Tibial artery (tissue), 4 donors: ENCODE measurements around the gene NLK.

ENCODE experiments used
- DNase-seq, 2 donors: peaks; one replicate each; pipeline ENCODE4 v3.0.0-alpha.2; 2019
- H3K27ac ChIP-seq, 2 donors: fragments of 200-600 bp; sonication (generic) in 1 of 2; 1 replicate in 1 of 2; 2 replicates in 1 of 2; pipeline ENCODE4 v1.5.1; 2018 to 2019; ENCODE audit warnings: mild to moderate bottlenecking in 1 of 2
- H3K27me3 ChIP-seq, 2 donors: fragments of 200-600 bp; sonication (generic) in 1 of 2; one replicate each; pipeline versions ENCODE4 v1.5.1 to v1.6.0; 2016 to 2019
- H3K36me3 ChIP-seq, 3 donors: fragments of 200-600 bp; sonication (generic) in 2 of 3; one replicate each; pipeline ENCODE4 v1.5.1; 2016 to 2019; ENCODE audit warnings: mild to moderate bottlenecking in 2 of 3
- H3K4me1 ChIP-seq, 4 donors: fragments of 200-600 bp; sonication (generic) in 2 of 4; 1 replicate in 3 of 4; 2 replicates in 1 of 4; pipeline ENCODE4 v1.5.1; 2016 to 2019
- H3K4me3 ChIP-seq, 2 donors: fragments of 200-600 bp; sonication (generic) in 1 of 2; 1 replicate in 1 of 2; 2 replicates in 1 of 2; pipeline ENCODE4 v1.5.1; 2018 to 2019; ENCODE audit warnings: mild to moderate bottlenecking in 2 of 2
- H3K9me3 ChIP-seq, 3 donors: fragments of 200-600 bp; sonication (generic) in 1 of 3; one replicate each; pipeline ENCODE4 v1.5.1; 2016 to 2019
- intact Hi-C: fragments of 100-400 bp; cut with DNase I; formaldehyde crosslinking; loops from one replicate; pipeline ENCODE4 v1.15.0; 2023; ENCODE audit warnings: low total_unique reads
- TF ChIP-seq, protein P1 (sequence below), 2 experiments: fragments of 200-600 bp in 1 of 2; fragments of 450-650 bp in 1 of 2; IDR thresholded peaks; one replicate each; pipeline ENCODE4 v1.5.1; 2017 to 2019; ENCODE audit warnings: antibody characterized with exemption in 2 of 2, mild to moderate bottlenecking in 1 of 2, moderate library complexity in 1 of 2

NLK gene

DNA sequence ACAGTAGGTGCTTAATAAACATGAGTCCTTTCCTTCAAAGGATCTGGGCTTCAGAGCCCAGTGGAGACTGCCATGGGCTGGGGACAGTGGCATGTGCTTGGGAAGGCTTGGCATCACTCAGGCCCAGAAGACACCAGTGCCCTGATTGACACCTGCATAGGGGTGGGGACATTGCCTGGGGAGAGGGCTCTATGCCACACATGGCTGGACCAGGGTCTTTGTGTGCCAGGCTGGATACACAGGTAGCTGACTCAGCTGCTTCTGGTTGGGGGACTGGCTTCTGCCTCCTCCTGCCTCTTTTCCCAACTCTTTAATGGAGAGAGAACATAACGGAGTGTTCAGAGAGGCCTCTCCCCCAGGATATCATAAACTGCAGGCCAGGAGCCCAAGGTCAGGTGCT, 183.4 kb downstream of the NLK start:
- H3K4me1 ChIP-seq: peaks cover 0 to 14% (median 10%) of the 10 kb centered on the region in 4 donors
- TF ChIP-seq, protein P1, sequence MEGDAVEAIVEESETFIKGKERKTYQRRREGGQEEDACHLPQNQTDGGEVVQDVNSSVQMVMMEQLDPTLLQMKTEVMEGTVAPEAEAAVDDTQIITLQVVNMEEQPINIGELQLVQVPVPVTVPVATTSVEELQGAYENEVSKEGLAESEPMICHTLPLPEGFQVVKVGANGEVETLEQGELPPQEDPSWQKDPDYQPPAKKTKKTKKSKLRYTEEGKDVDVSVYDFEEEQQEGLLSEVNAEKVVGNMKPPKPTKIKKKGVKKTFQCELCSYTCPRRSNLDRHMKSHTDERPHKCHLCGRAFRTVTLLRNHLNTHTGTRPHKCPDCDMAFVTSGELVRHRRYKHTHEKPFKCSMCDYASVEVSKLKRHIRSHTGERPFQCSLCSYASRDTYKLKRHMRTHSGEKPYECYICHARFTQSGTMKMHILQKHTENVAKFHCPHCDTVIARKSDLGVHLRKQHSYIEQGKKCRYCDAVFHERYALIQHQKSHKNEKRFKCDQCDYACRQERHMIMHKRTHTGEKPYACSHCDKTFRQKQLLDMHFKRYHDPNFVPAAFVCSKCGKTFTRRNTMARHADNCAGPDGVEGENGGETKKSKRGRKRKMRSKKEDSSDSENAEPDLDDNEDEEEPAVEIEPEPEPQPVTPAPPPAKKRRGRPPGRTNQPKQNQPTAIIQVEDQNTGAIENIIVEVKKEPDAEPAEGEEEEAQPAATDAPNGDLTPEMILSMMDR (IDR thresholded peaks at IDR 0.05): no peak
- no peak overlapping the region for H3K27ac ChIP-seq
- no peak overlapping the region for H3K4me3 ChIP-seq
- no peaks in the 10 kb centered on the region for H3K36me3 ChIP-seq
- H3K9me3 ChIP-seq: no peaks in the 10 kb centered on the region
- intact Hi-C loops: no loop called here
- peaks cover 0 to 38% of the 10 kb centered on the region in 2 donors for H3K27me3 ChIP-seq
- DNase-seq: peak in 1 of 2 donors; percentile 45

DNA sequence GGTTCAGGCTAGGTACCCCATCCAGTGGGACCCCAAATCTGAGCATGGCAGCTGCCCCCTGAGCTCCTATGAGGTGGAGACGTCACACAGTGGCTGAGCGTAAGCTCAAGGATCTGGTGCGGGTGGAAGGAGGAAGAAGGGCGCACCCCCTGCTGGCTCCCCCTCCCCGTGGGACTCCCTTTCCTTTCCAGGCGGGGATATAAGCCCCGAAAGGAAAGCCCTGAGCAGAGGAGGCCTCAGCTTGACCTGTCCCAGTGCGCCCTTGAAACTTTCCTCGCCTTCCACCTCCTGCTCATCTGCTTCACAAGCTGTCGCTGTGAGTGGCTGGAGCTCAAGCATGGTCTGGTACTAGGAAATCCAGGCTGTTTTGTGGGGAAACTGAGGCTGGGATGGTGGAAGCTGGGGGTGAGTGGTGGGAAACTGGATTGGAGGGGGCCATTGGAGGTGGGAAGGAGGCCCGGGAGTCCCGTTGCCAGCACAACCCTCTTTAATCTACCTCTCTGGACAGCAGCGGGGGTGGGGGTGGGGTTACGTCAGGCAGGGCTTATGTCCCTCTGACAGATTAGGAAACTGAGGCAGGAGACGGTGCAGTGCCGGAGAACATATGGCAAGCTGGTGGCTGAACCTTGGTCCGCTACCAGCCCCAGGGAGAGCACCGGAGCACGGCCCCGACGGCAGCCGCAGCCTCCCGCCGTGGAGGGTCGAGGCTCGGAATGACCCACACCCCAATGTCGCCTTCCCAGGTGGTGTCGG, 184.3 kb downstream of the NLK start:
- Histone ChIP-seq H3K36me3 (no peaks in the 10 kb centered on the region), H3K27ac (no peak overlapping the region), H3K4me3 (no peak overlapping the region), H3K4me1 (peaks cover 0 to 14% (median 10%) of the 10 kb centered on the region in 4 donors), H3K9me3 (no peaks in the 10 kb centered on the region), H3K27me3 (peaks cover 0 to 44% of the 10 kb centered on the region in 2 donors)
- intact Hi-C loops: no loop called here
- peak in 1 of 2 donors; percentile 44 for DNase-seq
- TF ChIP-seq, protein P1 (IDR thresholded peaks at IDR 0.05): no peak

DNA sequence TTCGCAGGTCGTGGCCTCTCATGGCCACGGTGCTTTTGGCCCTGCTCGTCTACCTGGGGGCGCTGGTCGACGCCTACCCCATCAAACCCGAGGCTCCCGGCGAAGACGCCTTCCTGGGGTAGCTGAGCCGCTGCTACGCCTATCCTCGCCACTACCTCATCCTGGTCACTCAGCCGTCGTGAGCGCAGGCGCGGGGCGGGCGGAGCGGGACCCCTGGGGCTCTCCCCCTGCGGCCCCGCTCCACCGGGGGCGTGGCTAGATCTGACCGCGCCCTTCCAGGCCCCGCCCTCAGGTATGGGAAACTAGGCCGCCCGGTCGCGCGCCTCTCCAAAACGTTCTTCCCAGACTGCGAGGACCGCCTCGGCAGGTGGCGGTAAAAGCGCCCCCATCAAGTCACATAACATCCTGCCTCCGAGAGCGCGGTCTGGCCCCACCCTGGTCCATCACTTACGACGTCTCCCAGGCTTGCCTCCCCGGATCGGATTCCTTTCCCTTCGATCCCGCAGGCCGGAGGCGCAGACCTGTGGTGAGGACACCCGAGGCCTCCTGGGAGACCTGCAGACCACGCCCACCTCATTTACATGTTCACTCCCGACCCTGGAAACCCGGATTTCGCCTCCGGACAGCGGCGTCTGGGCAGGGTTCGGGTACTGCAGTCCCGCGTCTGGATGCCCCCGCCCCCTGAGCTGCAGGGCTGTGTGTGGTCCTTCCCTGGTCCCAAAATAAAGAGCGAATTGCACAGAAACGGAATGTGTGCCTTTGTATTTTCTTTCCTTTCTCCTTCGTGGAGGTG, 185.0 kb downstream of the NLK start:
- TF ChIP-seq, protein P1 (IDR thresholded peaks at IDR 0.05): no peak
- peaks cover 0 to 14% (median 10%) of the 10 kb centered on the region in 4 donors for H3K4me1 ChIP-seq
- peaks cover 0 to 44% of the 10 kb centered on the region in 2 donors for H3K27me3 ChIP-seq
- no peaks in the 10 kb centered on the region for H3K36me3 ChIP-seq
- no peaks in the 10 kb centered on the region for H3K9me3 ChIP-seq
- H3K27ac ChIP-seq: no peak overlapping the region
- peak in 1 of 2 donors; percentile 58 for DNase-seq
- intact Hi-C loops: no loop called here
- peak overlapping the region; percentile 2 to 21 for H3K4me3 ChIP-seq

DNA sequence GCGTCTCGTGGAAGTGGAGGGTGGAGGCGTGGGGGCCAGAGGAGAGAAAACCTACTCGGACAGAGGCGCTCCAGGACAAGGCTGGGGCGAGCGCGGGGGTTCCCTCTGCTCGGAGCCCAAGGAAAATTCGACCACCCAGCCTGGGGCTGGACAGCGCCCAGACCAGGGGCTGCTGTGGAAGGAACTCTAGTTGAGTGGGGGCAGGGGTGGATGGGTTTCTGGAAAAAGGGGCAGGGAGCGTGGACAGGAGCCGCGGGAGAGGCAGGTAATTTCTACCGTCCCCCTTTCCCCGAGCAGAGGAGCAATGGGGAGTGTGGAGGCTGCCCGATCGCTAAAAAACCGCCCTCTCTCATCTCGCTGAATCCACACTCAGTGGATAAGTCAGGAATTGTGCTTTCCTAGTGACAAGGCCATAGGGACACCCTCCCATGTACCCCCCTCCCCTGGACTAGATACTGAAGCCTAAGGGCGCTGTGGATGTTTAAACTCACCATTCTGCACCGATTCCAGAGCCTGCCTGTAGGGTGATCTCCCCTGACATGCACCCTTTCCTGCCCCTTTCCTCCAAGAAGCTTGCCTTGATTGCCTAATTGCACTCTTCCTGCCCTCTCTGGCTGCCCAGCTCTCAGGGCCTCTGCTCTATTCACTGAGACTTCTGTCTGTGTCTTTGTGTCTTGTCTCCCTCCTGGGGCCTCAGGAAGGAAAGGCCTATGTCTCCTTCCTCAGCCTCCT, 185.8 kb downstream of the NLK start:
- Histone ChIP-seq H3K9me3 (no peaks in the 10 kb centered on the region), H3K27ac (no peak overlapping the region), H3K4me3 (peak overlapping the region in 1 of 2 donors; percentile 21), H3K4me1 (peaks cover 0 to 14% (median 10%) of the 10 kb centered on the region in 4 donors), H3K27me3 (peaks cover 0 to 47% of the 10 kb centered on the region in 2 donors), H3K36me3 (no peaks in the 10 kb centered on the region)
- intact Hi-C loops: no loop called here
- peak in 1 of 2 donors; percentile 48 for DNase-seq
- TF ChIP-seq, protein P1 (IDR thresholded peaks at IDR 0.05): no peak

DNA sequence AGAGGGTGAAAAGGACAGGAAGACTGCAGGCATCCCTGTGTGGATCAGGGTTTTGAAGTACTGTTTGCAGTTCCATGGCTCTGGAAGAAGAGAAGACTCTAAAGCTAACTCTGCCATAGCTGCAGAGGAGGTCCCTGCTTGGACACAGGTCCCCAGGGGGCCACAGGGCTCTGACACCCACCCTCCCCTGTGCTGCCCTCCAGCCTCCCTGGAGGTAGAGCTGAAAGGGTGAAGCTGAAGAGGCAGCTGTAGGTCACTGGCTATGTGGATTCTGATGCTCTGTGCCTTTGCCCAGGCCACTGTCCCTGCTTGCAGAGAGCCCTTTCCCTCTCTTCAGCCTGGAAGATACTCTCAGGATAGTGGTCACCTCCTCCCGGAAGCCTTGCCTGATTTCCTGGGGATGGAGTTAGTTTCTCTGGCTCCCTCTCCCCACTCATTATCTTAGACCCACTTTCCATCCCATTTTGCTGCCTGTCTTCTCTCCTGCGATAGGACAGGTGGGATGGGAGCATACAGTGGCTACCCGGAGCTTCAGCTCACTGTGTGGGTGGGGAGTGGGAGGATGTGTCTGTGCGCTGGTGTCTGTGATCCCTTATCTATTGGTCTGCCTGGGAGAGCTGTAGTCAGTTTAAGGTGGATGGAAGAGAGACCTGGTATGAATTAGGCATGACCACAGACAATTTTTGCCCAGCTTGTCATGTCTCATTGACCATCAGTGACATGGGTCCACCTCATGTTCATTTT, 186.7 kb downstream of the NLK start:
- H3K4me1 ChIP-seq: peaks cover 0 to 14% (median 10%) of the 10 kb centered on the region in 4 donors
- no peaks in the 10 kb centered on the region for H3K36me3 ChIP-seq
- intact Hi-C loops: no loop called here
- peaks cover 0 to 54% of the 10 kb centered on the region in 2 donors for H3K27me3 ChIP-seq
- no peaks in the 10 kb centered on the region for H3K9me3 ChIP-seq
- no peak overlapping the region for H3K4me3 ChIP-seq
- DNase-seq: peak in 1 of 2 donors; percentile 27
- TF ChIP-seq, protein P1 (IDR thresholded peaks at IDR 0.05): no peak
- no peak overlapping the region for H3K27ac ChIP-seq
